BE2C (cell line): Measurements from ENCODE around the gene PORCN.
"Not testable (repeated sequence)": the region's sequence is repeated elsewhere in the genome, so short reads cannot be mapped to it uniquely, and the experiment has no call there.

Experiments used
- DNase-seq: peaks from one replicate; pipeline ENCODE4 v3.0.0-alpha.2; 2020
- H3K27me3 ChIP-seq: fragments of 250-450 bp; sonication (Bioruptor Pico); 2 replicates; pipeline ENCODE4 v1.5.1; 2020; ENCODE audit warnings: mild to moderate bottlenecking
- H3K36me3 ChIP-seq: fragments of 250-450 bp; sonication (Bioruptor Pico); 2 replicates; pipeline ENCODE4 v1.5.1; 2020; ENCODE audit warnings: mild to moderate bottlenecking
- H3K4me1 ChIP-seq: fragments of 250-450 bp; sonication (Bioruptor Pico); 2 replicates; pipeline ENCODE4 v1.5.1; 2020
- H3K4me3 ChIP-seq: 2 replicates; pipeline ENCODE4 v1.5.1; 2011; ENCODE audit warnings: low read depth, low read length
- H3K9me3 ChIP-seq: fragments of 250-450 bp; sonication (Bioruptor Pico); 2 replicates; pipeline ENCODE4 v1.5.1; 2020
- CTCF ChIP-seq: IDR thresholded peaks from 2 replicates; pipeline ENCODE4 v1.5.1; 2012; ENCODE audit warnings: mild to moderate bottlenecking, low read depth, low read length

PORCN gene

DNA sequence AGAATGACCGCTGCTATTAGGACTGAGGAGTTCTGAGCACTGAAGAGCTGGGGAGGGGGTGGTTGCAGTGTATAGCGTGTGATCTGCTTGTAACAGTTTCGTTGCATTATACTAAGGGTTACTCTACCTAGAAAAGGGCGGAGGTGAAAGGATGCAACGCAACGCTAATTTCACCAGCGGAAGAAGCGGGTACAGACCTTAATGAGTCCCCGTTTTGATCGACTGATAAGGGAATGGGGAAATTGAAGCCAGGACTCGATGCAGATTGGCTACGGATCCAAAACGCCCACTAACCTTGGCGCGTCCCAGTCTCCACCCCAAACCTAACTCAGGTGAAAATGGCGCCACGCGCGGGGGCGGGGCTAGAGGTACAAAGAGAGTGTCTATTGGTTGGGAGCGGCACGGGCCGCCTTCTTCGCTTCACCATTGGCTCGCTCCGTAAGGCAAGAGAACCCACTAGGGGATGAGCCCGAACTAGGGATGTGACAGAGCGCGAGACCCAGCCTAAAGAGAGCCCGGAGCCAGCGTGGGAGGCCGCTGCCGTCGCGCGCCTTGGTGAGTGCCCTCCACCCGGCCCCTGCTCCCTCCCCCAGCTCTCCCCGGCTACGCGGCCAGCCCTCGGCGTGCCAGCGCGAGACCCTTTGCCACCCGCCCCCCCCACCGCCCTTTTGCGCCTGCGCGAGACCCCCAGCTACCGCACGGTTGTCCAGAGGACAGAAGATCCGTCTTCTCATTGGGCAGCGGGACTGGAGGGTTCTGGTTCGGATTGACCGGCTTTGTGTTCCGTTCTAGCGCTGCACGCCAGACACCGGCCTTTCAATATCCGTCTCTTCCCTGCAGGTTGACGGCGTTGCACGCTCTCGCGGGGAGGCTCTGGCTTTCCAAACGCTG lies 12.8 kb downstream of the PORCN start, which contains the start of gene EBP:
Gene EBP, plus strand, starts transcription at position 456 of the 891 bp plus-strand sequence. CDS start 1,964 bp downstream, outside the sequence.
- Histone ChIP-seq H3K27me3 (no peaks in the 10 kb centered on the region), H3K4me3 (peak within 1 kb of the TSS; percentile 86), H3K36me3 (peaks cover 3% of the 10 kb centered on the region; the same call in 1 of the 2 replicates), H3K4me1 (peaks cover 7% of the 10 kb centered on the region), H3K9me3 (no peaks in the 10 kb centered on the region)
- DNase-seq = peak; percentile 93
- no peak for TF ChIP-seq CTCF

GRCh38 chrX:48522291-48522690 lies 13.5 kb downstream of the PORCN start:
- peak overlapping the region; percentile 86 for H3K4me3 ChIP-seq
- no peak for DNase-seq
- no peaks in the 10 kb centered on the region for H3K27me3 ChIP-seq
- no peak for TF ChIP-seq CTCF
- no peaks in the 10 kb centered on the region for H3K9me3 ChIP-seq
- H3K4me1 ChIP-seq = peaks cover 7% of the 10 kb centered on the region
- peaks cover 9% of the 10 kb centered on the region; the same call in 1 of the 2 replicates for H3K36me3 ChIP-seq

DNA sequence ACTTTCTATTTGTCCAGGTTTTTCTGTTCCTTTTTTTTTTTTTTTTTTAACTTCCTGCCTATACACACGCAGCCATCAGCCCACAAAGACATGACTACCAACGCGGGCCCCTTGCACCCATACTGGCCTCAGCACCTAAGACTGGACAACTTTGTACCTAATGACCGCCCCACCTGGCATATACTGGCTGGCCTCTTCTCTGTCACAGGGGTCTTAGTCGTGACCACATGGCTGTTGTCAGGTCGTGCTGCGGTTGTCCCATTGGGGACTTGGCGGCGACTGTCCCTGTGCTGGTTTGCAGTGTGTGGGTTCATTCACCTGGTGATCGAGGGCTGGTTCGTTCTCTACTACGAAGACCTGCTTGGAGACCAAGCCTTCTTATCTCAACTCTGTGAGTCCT lies 14.9 kb downstream of the PORCN start:
- Histone ChIP-seq H3K4me1 (peaks cover 7% of the 10 kb centered on the region), H3K4me3 (no peak overlapping the region), H3K36me3 (peaks cover 12% of the 10 kb centered on the region; the same call in 1 of the 2 replicates), H3K27me3 (no peaks in the 10 kb centered on the region), H3K9me3 (no peaks in the 10 kb centered on the region)
- TF ChIP-seq CTCF = no peak
- no peak for DNase-seq

DNA sequence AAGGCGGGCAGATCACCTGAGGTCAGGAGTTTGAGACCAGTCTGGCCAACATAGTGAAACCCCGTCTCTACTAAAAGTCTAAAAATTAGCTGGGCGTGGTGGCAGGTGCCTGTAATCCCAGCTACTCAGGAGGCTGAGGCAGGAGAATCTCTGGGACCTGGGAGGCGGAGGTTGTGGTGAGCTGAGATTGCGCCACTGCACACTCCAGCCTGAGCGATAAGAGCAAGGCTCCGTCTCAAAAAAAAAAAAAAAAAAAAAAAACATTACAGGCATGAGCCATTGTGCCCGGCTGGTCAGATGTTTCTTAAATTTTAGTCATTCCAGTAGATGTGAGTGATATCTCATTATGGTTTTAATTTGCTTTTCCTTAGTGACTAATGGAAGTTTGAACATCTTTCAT lies 17.1 kb downstream of the PORCN start:
- not testable (repeated sequence) for H3K4me1 ChIP-seq, H3K4me3 ChIP-seq, H3K27me3 ChIP-seq, DNase-seq, H3K9me3 ChIP-seq
- peaks cover 12% of the 10 kb centered on the region; the same call in 1 of the 2 replicates for H3K36me3 ChIP-seq

- TF ChIP-seq CTCF = no peak
Observed at GRCh38 chrX:48530736-48531135, 21.9 kb downstream of the PORCN start.

GRCh38 chrX:48531358-48531959 lies 22.7 kb downstream of the PORCN start:
- no peak overlapping the region for H3K4me3 ChIP-seq
- H3K4me1 ChIP-seq = no peaks in the 10 kb centered on the region
- no peaks in the 10 kb centered on the region for H3K27me3 ChIP-seq
- H3K9me3 ChIP-seq = no peaks in the 10 kb centered on the region
- DNase-seq = no peak
- TF ChIP-seq CTCF = no peak
- peaks cover 10% of the 10 kb centered on the region; the same call in 1 of the 2 replicates for H3K36me3 ChIP-seq

More at GRCh38 chrX:48530736-48531135, 21.9 kb downstream of the PORCN start:
- no peak for DNase-seq
- peaks cover 12% of the 10 kb centered on the region; the same call in 1 of the 2 replicates for H3K36me3 ChIP-seq
- no peak overlapping the region for H3K4me3 ChIP-seq
- no peaks in the 10 kb centered on the region for H3K9me3 ChIP-seq
- no peaks in the 10 kb centered on the region for H3K4me1 ChIP-seq
- no peaks in the 10 kb centered on the region for H3K27me3 ChIP-seq
